ENCODE data around the gene DNAAF2. TPM values are rescaled to one million over a fixed set of nuclear protein-coding genes. Genes with fewer than 3 reads are reported as not detected.

The DNAAF2 gene
- total and polyA plus RNA-seq, 2 of the 13 experiments (the other 11 are each of a cell fraction or from before 2014, with no cell fraction given): 6.1 to 13.6 TPM

DNA sequence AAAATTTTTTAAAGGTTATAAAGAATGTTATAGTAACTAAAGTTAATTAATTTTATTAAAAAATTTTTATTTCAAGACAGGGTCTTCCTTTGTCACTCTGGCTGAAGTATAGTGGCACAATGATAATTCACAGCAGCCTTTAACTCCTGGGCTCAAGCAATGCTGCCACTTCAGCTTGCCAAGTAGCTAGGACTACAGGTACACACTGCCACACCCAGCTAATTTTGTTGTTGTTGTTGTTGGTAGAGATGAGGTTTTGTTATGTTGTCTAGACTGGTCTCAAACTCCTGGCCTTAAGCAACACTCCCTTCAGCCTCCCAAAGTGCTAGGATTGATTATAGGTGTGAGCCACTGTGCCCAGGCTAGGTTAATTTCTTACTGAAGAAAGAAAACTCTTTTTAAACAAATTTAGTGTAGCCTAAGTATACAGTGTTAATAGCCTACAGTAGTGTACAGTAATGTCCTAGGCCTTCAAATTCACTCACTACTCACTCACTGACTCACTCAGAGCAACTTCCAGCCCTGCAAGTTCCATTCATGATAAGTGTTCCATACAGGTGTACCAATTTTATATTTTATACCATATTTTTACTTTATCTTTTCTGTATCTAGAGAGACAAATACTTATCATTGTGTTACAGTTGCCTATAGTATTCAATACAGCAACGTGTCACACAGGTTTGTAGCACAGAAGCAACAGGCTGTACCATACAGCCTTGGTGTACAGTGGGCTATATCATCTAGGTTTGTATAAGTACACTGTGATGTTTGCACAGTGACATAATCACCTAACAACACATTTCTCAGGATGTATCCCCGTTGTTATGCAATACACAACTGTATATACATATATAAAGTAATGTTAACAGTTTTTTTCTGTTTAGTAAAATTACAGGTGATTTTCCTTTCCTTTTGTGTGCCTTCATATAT is 24.7 kb upstream of the DNAAF2 start (continued):
- TF ChIP-seq, protein P1, sequence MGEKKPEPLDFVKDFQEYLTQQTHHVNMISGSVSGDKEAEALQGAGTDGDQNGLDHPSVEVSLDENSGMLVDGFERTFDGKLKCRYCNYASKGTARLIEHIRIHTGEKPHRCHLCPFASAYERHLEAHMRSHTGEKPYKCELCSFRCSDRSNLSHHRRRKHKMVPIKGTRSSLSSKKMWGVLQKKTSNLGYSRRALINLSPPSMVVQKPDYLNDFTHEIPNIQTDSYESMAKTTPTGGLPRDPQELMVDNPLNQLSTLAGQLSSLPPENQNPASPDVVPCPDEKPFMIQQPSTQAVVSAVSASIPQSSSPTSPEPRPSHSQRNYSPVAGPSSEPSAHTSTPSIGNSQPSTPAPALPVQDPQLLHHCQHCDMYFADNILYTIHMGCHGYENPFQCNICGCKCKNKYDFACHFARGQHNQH (CRISPR knock-in tag; IDR thresholded peaks at IDR 0.05): peak; percentile 58; the same call in 1 of the 2 replicates
- TF ChIP-seq, protein P2, sequence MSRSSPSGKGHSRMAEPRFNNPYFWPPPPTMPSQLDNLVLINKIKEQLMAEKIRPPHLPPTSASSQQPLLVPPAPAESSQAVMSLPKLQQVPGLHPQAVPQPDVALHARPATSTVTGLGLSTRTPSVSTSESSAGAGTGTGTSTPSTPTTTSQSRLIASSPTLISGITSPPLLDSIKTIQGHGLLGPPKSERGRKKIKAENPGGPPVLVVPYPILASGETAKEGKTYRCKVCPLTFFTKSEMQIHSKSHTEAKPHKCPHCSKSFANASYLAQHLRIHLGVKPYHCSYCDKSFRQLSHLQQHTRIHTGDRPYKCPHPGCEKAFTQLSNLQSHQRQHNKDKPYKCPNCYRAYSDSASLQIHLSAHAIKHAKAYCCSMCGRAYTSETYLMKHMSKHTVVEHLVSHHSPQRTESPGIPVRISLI (CRISPR knock-in tag; IDR thresholded peaks at IDR 0.05; ENCODE audit: borderline replicate concordance): no peak
- no peak for TF ChIP-seq ZNF274 (CRISPR knock-in tag; IDR thresholded peaks at IDR 0.05)
- TF ChIP-seq SUZ12 (IDR thresholded peaks at IDR 0.05; ENCODE audit: low read depth, low read length): no peak
- no peak for TF ChIP-seq ZNF746 (CRISPR knock-in tag; IDR thresholded peaks at IDR 0.05)
- TF ChIP-seq PHF21A (CRISPR knock-in tag; IDR thresholded peaks at IDR 0.05): no peak
- peak; percentile 34; the same call in 1 of the 2 replicates for TF ChIP-seq ETV5 (CRISPR knock-in tag; IDR thresholded peaks at IDR 0.05; ENCODE audit: borderline replicate concordance)
- TF ChIP-seq, protein P3, sequence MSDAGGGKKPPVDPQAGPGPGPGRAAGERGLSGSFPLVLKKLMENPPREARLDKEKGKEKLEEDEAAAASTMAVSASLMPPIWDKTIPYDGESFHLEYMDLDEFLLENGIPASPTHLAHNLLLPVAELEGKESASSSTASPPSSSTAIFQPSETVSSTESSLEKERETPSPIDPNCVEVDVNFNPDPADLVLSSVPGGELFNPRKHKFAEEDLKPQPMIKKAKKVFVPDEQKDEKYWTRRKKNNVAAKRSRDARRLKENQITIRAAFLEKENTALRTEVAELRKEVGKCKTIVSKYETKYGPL (CRISPR knock-in tag; IDR thresholded peaks at IDR 0.05): peak; percentile 93; the same call in 1 of the 2 replicates
- TF ChIP-seq FOXA1 (IDR thresholded peaks at IDR 0.05): peak; percentile 54; the same call in 1 of the 2 replicates
- TF ChIP-seq FOXA1 (CRISPR knock-in tag; IDR thresholded peaks at IDR 0.05): peak; percentile 93
- no peak for TF ChIP-seq ZNF33A (CRISPR knock-in tag; IDR thresholded peaks at IDR 0.05; ENCODE audit: borderline replicate concordance)
- no peak for TF ChIP-seq ZNF251 (CRISPR knock-in tag; IDR thresholded peaks at IDR 0.05)
- no peak for TF ChIP-seq ZNF75D (CRISPR knock-in tag; IDR thresholded peaks at IDR 0.05; ENCODE audit: borderline replicate concordance)
- TF ChIP-seq RFX5 (IDR thresholded peaks at IDR 0.05; ENCODE audit: low read depth, low read length): peak; percentile 36; the same call in 1 of the 2 replicates
- TF ChIP-seq TBX3 (IDR thresholded peaks at IDR 0.05; ENCODE audit: borderline replicate concordance): no peak
- TF ChIP-seq SP2 (CRISPR knock-in tag; IDR thresholded peaks at IDR 0.05): no peak
- TF ChIP-seq ZNF790 (CRISPR knock-in tag; IDR thresholded peaks at IDR 0.05; ENCODE audit: borderline replicate concordance): no peak
- TF ChIP-seq MIER3 (CRISPR knock-in tag; IDR thresholded peaks at IDR 0.05; ENCODE audit: borderline replicate concordance): peak; percentile 58; the same call in 1 of the 2 replicates
- TF ChIP-seq EEA1 (CRISPR knock-in tag; IDR thresholded peaks at IDR 0.05; ENCODE audit: borderline replicate concordance): no peak
- TF ChIP-seq ZBTB38 (CRISPR knock-in tag; IDR thresholded peaks at IDR 0.05): no peak
- TF ChIP-seq ZIK1 (CRISPR knock-in tag; IDR thresholded peaks at IDR 0.05; ENCODE audit: borderline replicate concordance, low read depth): no peak
- TF ChIP-seq FOXA3 (CRISPR knock-in tag; IDR thresholded peaks at IDR 0.05): peak; percentile 96
- TF ChIP-seq, protein P4, sequence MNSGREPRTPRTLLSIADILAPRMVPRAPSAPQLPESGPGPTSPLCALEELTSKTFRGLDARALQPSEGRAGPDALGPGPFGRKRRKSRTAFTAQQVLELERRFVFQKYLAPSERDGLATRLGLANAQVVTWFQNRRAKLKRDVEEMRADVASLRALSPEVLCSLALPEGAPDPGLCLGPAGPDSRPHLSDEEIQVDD (CRISPR knock-in tag; IDR thresholded peaks at IDR 0.05; ENCODE audit: borderline replicate concordance): no peak
- no peak for TF ChIP-seq ZNF460 (CRISPR knock-in tag; IDR thresholded peaks at IDR 0.05; ENCODE audit: borderline replicate concordance)
- no peak for TF ChIP-seq FOXP1 (IDR thresholded peaks at IDR 0.05)
- TF ChIP-seq FOXP1 (CRISPR knock-in tag; IDR thresholded peaks at IDR 0.05): peak; percentile 90
- no peak for TF ChIP-seq ZNF329 (CRISPR knock-in tag; IDR thresholded peaks at IDR 0.05; ENCODE audit: low read depth)
- no peak for TF ChIP-seq ZSCAN30 (CRISPR knock-in tag; IDR thresholded peaks at IDR 0.05)
- peak; percentile 51; the same call in 1 of the 2 replicates for TF ChIP-seq THAP11 (CRISPR knock-in tag; IDR thresholded peaks at IDR 0.05)
